HG02840 (cell line): ENCODE measurements around the gene BHLHE41.

ENCODE experiments used
- ATAC-seq: cut with Tn5 transposase; IDR thresholded peaks from one replicate; pipeline ENCODE4 v1.9.1; 2021; ENCODE audit warnings: mild to moderate bottlenecking, moderate library complexity, moderate number of reproducible peaks; ENCODE audit not compliant: unreplicated experiment, low FRiP score

BHLHE41 gene

GRCh38 chr12:26124446-26125399 is at the start of gene BHLHE41:
Gene BHLHE41 (minus strand): TSS chr12:26125037. CDS start chr12:26124779, 258 bp downstream.
- ATAC-seq, result no peak

GRCh38 chr12:26172946-26173552 is 48.2 kb upstream of the BHLHE41 start:
- ATAC-seq, result no peak

- no peak for ATAC-seq
Measured at GRCh38 chr12:26172539-26172938, 47.7 kb upstream of the BHLHE41 start.

- ATAC-seq, result no peak
Measured at GRCh38 chr12:26172013-26172412, 47.2 kb upstream of the BHLHE41 start.

GRCh38 chr12:26164118-26164517 is 39.3 kb upstream of the BHLHE41 start:
- no peak for ATAC-seq

GRCh38 chr12:26162905-26163304 is 38.1 kb upstream of the BHLHE41 start:
- ATAC-seq, result peak; percentile 77

- ATAC-seq, result no peak
Measured at GRCh38 chr12:26162174-26162573, 37.3 kb upstream of the BHLHE41 start.

GRCh38 chr12:26158078-26158764 is 33.4 kb upstream of the BHLHE41 start:
- no peak for ATAC-seq

GRCh38 chr12:26157001-26157400 is 32.2 kb upstream of the BHLHE41 start:
- peak; percentile 22 for ATAC-seq

- peak; percentile 86 for ATAC-seq
Measured at GRCh38 chr12:26156201-26156871, 31.5 kb upstream of the BHLHE41 start.

- no peak for ATAC-seq
Measured at GRCh38 chr12:26153421-26154154, 28.8 kb upstream of the BHLHE41 start.

- no peak for ATAC-seq
Measured at GRCh38 chr12:26152507-26153102, 27.8 kb upstream of the BHLHE41 start.

GRCh38 chr12:26150736-26151450 is 26.1 kb upstream of the BHLHE41 start:
- ATAC-seq, result no peak

GRCh38 chr12:26149968-26150500 is 25.2 kb upstream of the BHLHE41 start:
- no peak for ATAC-seq

GRCh38 chr12:26148291-26148690 is 23.5 kb upstream of the BHLHE41 start:
- ATAC-seq, result no peak

- no peak for ATAC-seq
Measured at GRCh38 chr12:26143291-26143690, 18.5 kb upstream of the BHLHE41 start.

- no peak for ATAC-seq
Measured at GRCh38 chr12:26138860-26139259, 14.0 kb upstream of the BHLHE41 start.

- no peak for ATAC-seq
Measured at GRCh38 chr12:26136688-26137087, 11.9 kb upstream of the BHLHE41 start.

- no peak for ATAC-seq
Measured at GRCh38 chr12:26135571-26135970, 10.7 kb upstream of the BHLHE41 start.
